Myocyte (in vitro differentiated cells): ENCODE data around the gene ETNPPL. TPM values are rescaled to one million over a fixed set of nuclear protein-coding genes. Genes with fewer than 3 reads are reported as not detected.
A peak's percentile ranks its signal among the peaks of the same experiment; 100 is the strongest.

ENCODE experiments used
- DNase-seq: peaks from one replicate; pipeline ENCODE4 v3.0.0-alpha.2; 2012; ENCODE audit warnings: low read depth
- total RNA-seq: library from RNA; depleted of rRNA; stranded (reverse); fragments of >200 nt; gene quantifications from 2 replicates; pipeline ENCODE4 v1.2.3, GENCODE V29; 2014

Gene ETNPPL
- total RNA-seq, 1 donor from 2014 or later = not detected

- peak; percentile 85 for DNase-seq
These were observed 62.6 kb downstream of the ETNPPL start for GRCh38 chr4:108700081-108700757.

GRCh38 chr4:108696160-108696559 lies 66.7 kb downstream of the ETNPPL start:
- DNase-seq = no peak

GRCh38 chr4:108695062-108695461 lies 67.8 kb downstream of the ETNPPL start:
- DNase-seq = no peak

GRCh38 chr4:108694423-108694822 lies 68.4 kb downstream of the ETNPPL start:
- DNase-seq = no peak

- DNase-seq = no peak
These were observed 69.0 kb downstream of the ETNPPL start for GRCh38 chr4:108693819-108694218.

DNA sequence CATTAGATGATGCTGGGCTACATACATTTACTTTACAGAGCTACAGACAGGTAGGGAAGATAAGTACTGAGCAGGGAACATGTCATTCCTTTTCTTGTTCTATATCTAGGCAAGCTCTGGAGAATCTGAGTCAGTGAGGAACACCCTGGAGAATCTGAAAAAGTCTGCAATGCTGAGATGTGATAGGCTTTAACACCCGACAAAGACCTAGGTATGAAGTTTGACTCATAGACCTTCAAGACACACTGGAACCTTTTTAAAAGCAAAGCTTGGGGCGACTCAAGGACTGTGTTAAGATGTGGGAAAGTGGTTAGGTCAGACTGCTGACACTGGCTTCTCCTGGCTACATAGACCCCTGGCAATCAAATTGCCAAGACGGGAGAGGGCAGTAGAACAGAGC lies 69.6 kb downstream of the ETNPPL start:
- no peak for DNase-seq

Other genes starting within 250 kb of the ETNPPL start
- gene RPL34, start 142.5 kb downstream of the ETNPPL start, total RNA-seq = 480 and 520 TPM in 2 replicates
- gene OSTC, start 112.5 kb downstream of the ETNPPL start, total RNA-seq = 316 and 361 TPM in 2 replicates